H1 (cell line): ENCODE results near the gene FARS2. TPM values are rescaled to one million over a fixed set of nuclear protein-coding genes. Genes with fewer than 3 reads are reported as not detected.

ENCODE experiments used
- CREB1 ChIP-seq: IDR thresholded peaks from 2 replicates; pipeline ENCODE4 v1.6.1; 2012; ENCODE audit warnings: inconsistent platforms
- GABPA ChIP-seq: IDR thresholded peaks from 2 replicates; pipeline ENCODE4 v1.6.1; 2011; ENCODE audit warnings: mild to moderate bottlenecking, low read length, moderate library complexity, borderline replicate concordance; ENCODE audit not compliant: insufficient read depth
- SIN3A ChIP-seq, 2 experiments: IDR thresholded peaks in 1 of 2; conservative IDR thresholded peaks in 1 of 2; 2 replicates each; pipeline ENCODE4 v1.6.1; 2011 to 2012; ENCODE audit warnings: low read length in 2 of 2, improper control_type of control experiment in 1 of 2, low read depth in 1 of 2, mild to moderate bottlenecking in 1 of 2
- polyA plus RNA-seq, 7 experiments: library from polyadenylated mRNA; depleted of rRNA in 3 of 7; stranded (reverse) in 5 of 7; unstranded in 2 of 7; fragments of >200 nt in 5 of 7; fragments of 200-250 nt in 2 of 7; gene quantifications; 1 replicate in 5 of 7; 2 replicates in 1 of 7; 4 replicates in 1 of 7; pipeline versions ENCODE4 v1.2.1 to v1.2.3, GENCODE V29; 2011 to 2013; ENCODE audit warnings: missing spikeins in 2 of 7, mixed read lengths in 2 of 7
- total RNA-seq: library from RNA; stranded (reverse); fragmentation: NEBNext Ultra II Directional; extraction: Animal tissue kit (Norgen Biotek cat#: 25700); gene quantifications from 2 replicates; pipeline ENCODE4 v1.2.1, GENCODE V29; 2021

The FARS2 gene
- total and polyA plus RNA-seq, 2 of the 8 experiments (the other 6 are each of a cell fraction or from before 2014, with no cell fraction given) = 11.7 to 14.4 TPM

DNA sequence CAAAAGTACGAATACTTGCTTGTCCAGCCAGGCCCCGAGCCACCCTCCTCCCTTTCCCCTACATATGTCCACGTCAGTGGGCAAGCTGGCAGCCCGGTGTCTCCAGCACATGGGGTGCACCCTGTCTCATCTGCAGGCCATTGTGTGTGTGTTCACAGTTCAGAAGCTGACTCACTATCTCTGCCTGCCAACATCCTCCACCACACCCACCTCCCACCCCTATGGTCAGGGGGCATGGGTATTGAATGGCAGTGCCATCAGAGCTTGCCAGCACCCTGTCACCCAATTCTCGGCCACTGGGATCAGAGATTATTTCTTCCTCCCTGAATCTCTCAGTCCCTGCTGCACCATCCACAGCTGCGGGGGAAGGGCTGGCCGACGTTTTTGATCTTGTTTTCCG, 195.7 kb downstream of the FARS2 start (continued):
- TF ChIP-seq GABPA = no peak
- TF ChIP-seq CREB1 = no peak
- TF ChIP-seq SIN3A (conservative IDR thresholded peaks at IDR 0.05 in 1 of 2, IDR thresholded peaks at IDR 0.05 in 1 of 2; ENCODE audit: low read depth in 1 of 2, low read length in 2 of 2) = no peak
